Type B pancreatic cell (in vitro differentiated cells): Measurements from ENCODE around the gene TNS4. TPM values are rescaled to one million over a fixed set of nuclear protein-coding genes. Genes with fewer than 3 reads are reported as not detected.

Source experiments
- DNase-seq: peaks from one replicate; pipeline ENCODE4 v3.0.0; 2021; ENCODE audit warnings: mixed read lengths; ENCODE audit not compliant: unreplicated experiment; ENCODE audit errors: extremely low spot score
- H3K27ac Mint-ChIP-seq: 2 replicates; pipeline ENCODE4 v1.8.0; 2021; ENCODE audit warnings: mild to moderate bottlenecking, mixed read lengths
- H3K27me3 Mint-ChIP-seq: 2 replicates; pipeline ENCODE4 v1.8.0; 2021; ENCODE audit warnings: mixed read lengths
- H3K36me3 Mint-ChIP-seq: 2 replicates; pipeline ENCODE4 v1.8.0; 2021; ENCODE audit warnings: mixed read lengths
- H3K4me1 Mint-ChIP-seq: one replicate; pipeline ENCODE4 v1.8.0; 2021; ENCODE audit warnings: mixed read lengths; ENCODE audit not compliant: unreplicated experiment
- H3K4me3 Mint-ChIP-seq: 2 replicates; pipeline ENCODE4 v1.8.0; 2021; ENCODE audit warnings: mild to moderate bottlenecking, mixed read lengths
- H3K9me3 Mint-ChIP-seq: 2 replicates; pipeline ENCODE4 v1.8.0; 2021; ENCODE audit warnings: mixed read lengths
- CTCF ChIP-seq: fragments of 200-600 bp; sonication (generic); conservative IDR thresholded peaks from 2 replicates; pipeline ENCODE4 v1.5.0; 2021; ENCODE audit warnings: antibody characterized with exemption, mild to moderate bottlenecking
- total RNA-seq: library from RNA; stranded (reverse); gene quantifications from 2 replicates; pipeline ENCODE4 v1.2.1, GENCODE V29; 2021; ENCODE audit warnings: low replicate concordance

Gene TNS4
- total RNA-seq, 1 donor from 2014 or later = 2.3 TPM

- H3K4me1 Mint-ChIP-seq = peaks cover 30% of the 10 kb centered on the region
- no peak overlapping the region for H3K4me3 Mint-ChIP-seq
- H3K9me3 Mint-ChIP-seq = no peaks in the 10 kb centered on the region
- TF ChIP-seq CTCF = no peak
- DNase-seq = no peak
- peaks cover under 1% of the 10 kb centered on the region for H3K27me3 Mint-ChIP-seq
- no peaks in the 10 kb centered on the region for H3K36me3 Mint-ChIP-seq
- H3K27ac Mint-ChIP-seq = no peak overlapping the region
Measured at GRCh38 chr17:40541060-40541872, 39.8 kb upstream of the TNS4 start.

- no peak overlapping the region for H3K4me3 Mint-ChIP-seq
Measured at GRCh38 chr17:40540448-40540847, 39.0 kb upstream of the TNS4 start.

DNA sequence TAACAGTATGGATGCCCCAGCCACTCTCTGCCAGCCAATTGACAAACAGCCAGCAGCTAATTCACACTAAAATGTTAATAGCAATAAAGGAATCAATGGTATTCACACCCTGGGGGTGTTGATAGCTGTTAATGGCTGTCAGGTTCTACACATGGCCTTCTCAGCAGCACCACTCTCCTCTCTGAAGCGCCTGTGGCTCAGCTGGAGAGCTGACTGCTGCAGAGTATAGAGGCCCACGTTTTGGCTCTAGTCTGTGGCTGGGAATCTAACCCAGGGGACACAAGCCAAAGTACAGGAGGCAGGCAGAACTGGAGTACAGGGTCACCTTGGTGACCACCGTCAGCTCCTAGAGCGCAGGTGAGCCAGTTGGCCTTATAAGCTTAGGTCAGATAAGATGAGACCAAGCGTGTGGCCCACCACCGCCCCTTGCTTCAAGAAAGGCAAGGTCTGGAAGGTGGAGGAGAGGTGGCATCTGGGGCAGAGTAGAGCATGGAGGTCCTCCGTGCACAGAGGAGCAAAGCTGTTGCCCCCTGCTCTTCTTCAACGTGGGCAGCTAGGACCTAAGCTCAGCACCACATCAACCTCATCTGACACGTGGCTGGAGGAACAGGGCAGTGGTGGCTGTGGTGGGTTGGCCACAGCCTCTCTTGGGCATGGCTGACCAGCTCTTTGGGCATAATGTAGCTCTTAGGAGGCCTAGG, 38.4 kb upstream of the TNS4 start:
- H3K9me3 Mint-ChIP-seq = no peaks in the 10 kb centered on the region
- H3K4me3 Mint-ChIP-seq = no peak overlapping the region
- no peak for DNase-seq
- H3K27ac Mint-ChIP-seq = no peak overlapping the region
- peaks cover 5% of the 10 kb centered on the region for H3K27me3 Mint-ChIP-seq
- no peak for TF ChIP-seq CTCF
- no peaks in the 10 kb centered on the region for H3K36me3 Mint-ChIP-seq
- peaks cover 31% of the 10 kb centered on the region for H3K4me1 Mint-ChIP-seq

More at GRCh38 chr17:40540448-40540847, 39.0 kb upstream of the TNS4 start:
- no peak for TF ChIP-seq CTCF
- Mint-ChIP-seq H3K4me1 (peaks cover 34% of the 10 kb centered on the region), H3K36me3 (no peaks in the 10 kb centered on the region), H3K9me3 (no peaks in the 10 kb centered on the region), H3K27ac (no peak overlapping the region), H3K27me3 (peaks cover 5% of the 10 kb centered on the region)
- no peak for DNase-seq

- peaks cover 5% of the 10 kb centered on the region for H3K27me3 Mint-ChIP-seq
- H3K9me3 Mint-ChIP-seq = no peaks in the 10 kb centered on the region
- H3K4me3 Mint-ChIP-seq = no peak overlapping the region
- TF ChIP-seq CTCF = no peak
- DNase-seq = no peak
- H3K4me1 Mint-ChIP-seq = peaks cover 37% of the 10 kb centered on the region
- H3K36me3 Mint-ChIP-seq = no peaks in the 10 kb centered on the region
- no peak overlapping the region for H3K27ac Mint-ChIP-seq
Measured at GRCh38 chr17:40538936-40539705, 37.7 kb upstream of the TNS4 start.

- H3K27ac Mint-ChIP-seq = no peak overlapping the region
- no peak for DNase-seq
- peaks cover 44% of the 10 kb centered on the region for H3K4me1 Mint-ChIP-seq
- peaks cover 11% of the 10 kb centered on the region for H3K27me3 Mint-ChIP-seq
- H3K36me3 Mint-ChIP-seq = no peaks in the 10 kb centered on the region
- TF ChIP-seq CTCF = no peak
- H3K4me3 Mint-ChIP-seq = no peak overlapping the region
- no peaks in the 10 kb centered on the region for H3K9me3 Mint-ChIP-seq
Measured at GRCh38 chr17:40538019-40538935, 36.9 kb upstream of the TNS4 start.
